ENCODE results near the gene THSD4.

The THSD4 gene

DNA sequence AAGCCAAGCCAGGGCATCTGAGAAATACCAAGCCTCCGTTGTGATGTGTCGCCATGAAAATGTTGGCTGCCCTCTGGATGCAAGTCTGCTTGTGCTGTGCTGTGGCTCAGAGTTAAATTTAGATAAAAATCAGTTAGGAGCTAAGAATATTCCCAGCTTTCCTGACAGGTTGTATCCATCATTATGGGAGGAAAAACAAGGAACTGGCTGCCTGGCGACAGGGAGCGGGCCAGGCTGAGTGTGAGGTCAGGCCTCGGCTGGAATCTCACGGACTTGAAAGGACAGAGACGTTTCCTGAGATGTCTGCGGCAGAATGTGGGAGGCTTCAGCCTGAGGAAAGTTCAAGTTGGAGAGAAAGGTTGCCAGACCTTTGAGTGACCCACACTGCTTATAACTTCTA is 213.8 kb downstream of the THSD4 start:
- in situ Hi-C loops (cut with MboI; ENCODE audit: low pct_unique_long_range_greater_than_20kb, low sequenced_read_pairs), result no loop called here
- no peak for DNase-seq

- in situ Hi-C loops (cut with MboI; ENCODE audit: low pct_unique_long_range_greater_than_20kb, low sequenced_read_pairs), result no loop called here
- DNase-seq, result no peak
Observed at GRCh38 chr15:71329497-71330260, 214.4 kb downstream of the THSD4 start.

DNA sequence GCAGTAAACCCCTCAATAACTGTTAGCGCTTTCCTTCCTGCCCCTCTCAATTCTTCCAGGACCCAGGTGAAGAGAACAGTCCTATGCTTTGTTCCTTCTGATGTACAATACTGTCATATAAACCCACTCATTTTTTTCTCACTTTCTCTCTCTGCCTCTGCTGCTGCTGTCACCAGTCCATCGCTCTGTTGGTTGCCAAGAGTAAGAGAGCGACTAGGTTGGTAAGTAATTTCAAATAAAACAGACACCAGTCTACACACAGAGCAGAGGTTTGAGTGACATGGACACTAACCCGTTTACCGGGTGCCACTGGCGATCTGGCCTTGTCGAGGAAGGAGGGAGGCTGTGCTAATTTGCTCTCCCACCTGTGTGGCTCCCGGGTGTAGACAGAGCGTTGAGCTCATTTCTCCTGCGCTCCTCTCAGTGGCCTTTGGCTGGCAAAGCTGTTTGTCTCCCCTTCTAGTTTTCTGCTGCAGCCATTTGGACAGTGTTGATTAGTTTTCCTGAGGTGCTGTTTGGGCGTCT is 215.4 kb downstream of the THSD4 start:
- no peak for DNase-seq
- in situ Hi-C loops (cut with MboI; ENCODE audit: low pct_unique_long_range_greater_than_20kb, low sequenced_read_pairs), result no loop called here

DNA sequence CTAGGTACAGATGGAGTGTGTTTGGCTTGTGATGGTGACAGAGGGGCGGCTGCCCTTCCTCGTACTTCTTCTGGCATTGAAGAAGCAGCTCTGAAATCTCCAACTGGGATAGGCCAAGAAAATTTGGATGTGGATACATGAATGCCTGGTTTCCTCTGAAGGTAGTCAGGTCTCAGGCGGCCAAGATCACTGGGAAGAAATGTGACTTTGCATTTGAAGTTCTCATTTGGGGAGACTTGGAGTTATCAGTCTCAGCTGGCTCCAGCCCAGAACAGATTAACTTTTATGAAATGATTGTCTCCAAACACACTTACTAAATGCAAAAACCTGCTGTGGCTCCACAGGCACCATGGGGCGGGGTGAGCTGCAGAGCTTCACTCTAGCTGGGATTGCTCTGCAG is 215.9 kb downstream of the THSD4 start:
- DNase-seq, result no peak
- in situ Hi-C loops (cut with MboI; ENCODE audit: low pct_unique_long_range_greater_than_20kb, low sequenced_read_pairs), result no loop called here

DNA sequence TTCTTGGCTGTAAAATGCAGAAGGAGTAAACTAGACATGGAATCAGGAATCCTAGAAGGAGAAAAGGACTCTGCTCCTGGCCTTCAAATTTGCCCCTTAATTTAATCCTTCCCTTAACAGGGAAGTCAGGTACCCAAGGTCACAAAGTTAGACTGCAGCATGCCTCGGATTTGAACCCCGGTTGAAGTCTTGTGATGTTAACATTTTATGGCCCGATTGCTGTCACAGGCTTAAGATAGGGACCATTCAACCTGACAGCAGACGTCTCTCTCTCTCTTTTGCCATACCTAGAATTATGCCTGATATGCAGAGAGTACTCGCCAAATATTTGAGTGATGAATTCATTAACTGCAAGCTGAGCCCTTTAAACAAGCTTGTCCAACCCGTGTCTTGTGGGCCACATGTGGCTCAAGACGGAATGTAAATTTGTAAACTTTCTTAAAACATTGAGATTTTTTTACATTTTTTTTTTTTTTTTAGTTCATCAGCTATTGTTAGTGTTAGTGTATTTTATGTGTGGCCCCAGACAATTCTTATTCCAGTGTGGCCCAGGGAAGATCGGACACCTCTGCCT is 217.2 kb downstream of the THSD4 start:
- no peak for DNase-seq
- in situ Hi-C loops (cut with MboI; ENCODE audit: low pct_unique_long_range_greater_than_20kb, low sequenced_read_pairs), result no loop called here

DNA sequence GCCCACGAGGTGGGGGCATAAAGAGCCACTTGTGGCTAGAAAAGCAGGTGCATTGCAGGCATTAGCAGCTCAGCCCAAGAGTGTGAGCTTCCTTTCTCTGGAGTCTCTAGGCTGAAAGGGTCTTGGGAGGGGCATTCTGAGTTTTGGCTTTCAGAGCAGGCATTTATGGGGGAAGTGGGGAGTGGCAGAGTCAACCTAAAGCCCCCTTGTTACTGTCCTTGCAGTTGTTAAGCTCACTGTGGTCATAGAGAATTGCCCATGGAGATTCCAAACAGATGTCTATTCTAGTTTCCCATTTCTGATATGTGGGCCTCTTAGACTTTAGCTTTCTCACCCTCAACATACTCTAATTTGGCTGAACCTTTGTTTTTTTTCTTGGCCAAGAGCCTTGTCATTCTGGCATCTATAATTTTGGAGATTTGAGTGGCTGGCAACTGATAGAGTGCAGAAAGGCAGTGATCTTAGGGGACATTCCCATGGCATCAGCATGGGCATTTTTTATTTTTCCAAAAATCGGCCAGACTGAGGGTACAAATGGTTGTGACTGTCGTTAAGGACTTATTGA is 217.9 kb downstream of the THSD4 start:
- in situ Hi-C loops (cut with MboI; ENCODE audit: low pct_unique_long_range_greater_than_20kb, low sequenced_read_pairs), result no loop called here
- DNase-seq, result no peak

DNA sequence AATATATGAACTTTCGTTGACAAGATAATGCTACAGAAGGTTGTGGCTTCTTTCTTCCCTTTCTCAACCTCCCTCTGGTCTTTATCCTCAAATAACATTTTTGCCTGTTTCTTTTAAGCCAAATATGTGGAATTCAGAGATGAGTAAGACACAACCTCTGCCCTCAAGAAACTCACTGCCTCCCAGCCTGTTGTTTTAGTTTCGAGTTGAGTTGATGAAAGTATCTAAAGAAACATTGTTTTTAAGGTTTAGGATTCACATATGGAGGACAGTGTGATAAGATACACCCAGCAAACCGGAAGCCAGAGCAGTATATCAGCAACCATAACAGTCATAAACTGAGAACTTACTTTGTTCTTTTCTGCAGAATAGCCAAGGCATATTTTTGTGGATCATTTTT is 218.6 kb downstream of the THSD4 start:
- no peak for DNase-seq
- in situ Hi-C loops (cut with MboI; ENCODE audit: low pct_unique_long_range_greater_than_20kb, low sequenced_read_pairs), result no loop called here

GRCh38 chr15:71334434-71334833 is 219.2 kb downstream of the THSD4 start:
- in situ Hi-C loops (cut with MboI; ENCODE audit: low pct_unique_long_range_greater_than_20kb, low sequenced_read_pairs), result no loop called here

GRCh38 chr15:71334873-71335272 is 219.6 kb downstream of the THSD4 start:
- no peak for DNase-seq
- in situ Hi-C loops (cut with MboI; ENCODE audit: low pct_unique_long_range_greater_than_20kb, low sequenced_read_pairs), result no loop called here

More at GRCh38 chr15:71334434-71334833, 219.2 kb downstream of the THSD4 start:
- no peak for DNase-seq

DNA sequence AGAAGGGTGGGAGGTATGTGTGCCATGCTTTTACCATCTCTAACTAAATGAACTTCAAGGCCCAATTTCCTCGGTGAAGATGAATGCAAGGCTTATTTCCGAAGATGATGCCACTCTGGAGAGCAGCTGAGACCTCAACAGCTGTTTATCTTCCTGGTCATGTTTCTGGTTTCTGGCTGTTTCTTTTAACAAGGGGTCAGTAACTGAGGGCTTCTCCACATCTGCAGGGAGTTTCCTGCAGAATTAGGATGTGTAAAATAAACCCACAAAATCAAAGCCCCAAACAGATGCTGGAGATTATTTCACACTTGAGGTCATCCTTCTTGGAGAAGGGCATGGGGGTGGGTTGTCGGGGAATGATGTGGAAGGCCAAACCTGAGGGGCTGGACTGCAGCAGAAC is 220.3 kb downstream of the THSD4 start:
- no peak for DNase-seq
- in situ Hi-C loops (cut with MboI; ENCODE audit: low pct_unique_long_range_greater_than_20kb, low sequenced_read_pairs), result no loop called here

DNA sequence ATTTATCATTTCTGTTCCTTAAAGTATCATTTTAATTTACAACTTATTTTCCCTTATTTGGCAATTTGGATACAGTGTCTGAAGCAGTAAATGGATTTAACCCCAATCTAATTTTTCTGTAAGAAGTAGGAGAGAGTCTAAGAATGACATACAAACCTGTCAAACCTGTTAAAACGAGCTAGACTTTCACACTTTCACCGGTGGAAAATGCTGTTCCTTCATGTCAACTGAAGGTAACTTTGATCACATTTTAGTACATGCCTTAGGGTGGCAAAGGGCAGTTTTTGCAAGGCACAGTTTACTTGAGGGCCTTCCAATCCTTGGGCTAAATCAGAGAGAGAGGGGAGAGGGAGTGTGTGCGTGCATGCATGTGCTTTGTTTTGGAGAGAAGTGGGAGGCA is 221.4 kb downstream of the THSD4 start:
- DNase-seq, result no peak
- in situ Hi-C loops (cut with MboI; ENCODE audit: low pct_unique_long_range_greater_than_20kb, low sequenced_read_pairs), result no loop called here

DNA sequence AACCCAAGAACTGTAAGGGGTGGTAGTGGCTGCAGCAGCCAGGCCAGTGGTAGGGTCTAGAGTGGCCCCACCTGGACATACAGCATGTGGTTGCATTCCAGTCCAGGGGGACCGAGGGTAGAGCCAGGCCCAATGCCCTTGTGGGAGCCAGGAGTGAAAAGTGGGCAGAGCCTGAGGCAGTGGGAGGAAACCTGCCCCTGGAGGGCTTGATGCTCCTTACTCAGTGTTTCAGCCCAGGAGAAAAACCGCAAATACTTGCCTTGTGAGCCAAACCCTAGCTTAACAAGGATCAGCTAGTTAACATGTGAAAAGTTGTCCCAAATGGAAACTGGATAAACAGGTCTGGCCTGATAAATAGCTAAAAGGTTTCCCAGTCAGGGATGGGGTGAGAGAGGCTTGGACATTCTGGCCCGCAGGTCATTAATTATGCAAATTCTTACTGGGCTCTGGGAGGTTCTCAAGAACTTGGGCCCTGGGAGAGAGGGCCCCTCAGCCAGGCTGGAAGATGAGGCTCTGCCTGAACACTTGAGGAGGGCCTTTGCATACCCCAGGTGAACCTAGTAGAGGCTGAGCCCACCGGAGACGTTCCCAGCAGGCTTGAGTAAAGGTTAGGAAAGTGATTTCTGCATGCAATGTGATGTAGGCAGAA is 222.1 kb downstream of the THSD4 start:
- DNase-seq, result no peak
- in situ Hi-C loops (cut with MboI; ENCODE audit: low pct_unique_long_range_greater_than_20kb, low sequenced_read_pairs), result no loop called here

- in situ Hi-C loops (cut with MboI; ENCODE audit: low pct_unique_long_range_greater_than_20kb, low sequenced_read_pairs), result no loop called here
Observed at GRCh38 chr15:71338265-71338664, 223.0 kb downstream of the THSD4 start.

GRCh38 chr15:71338827-71339542 is 223.7 kb downstream of the THSD4 start:
- in situ Hi-C loops (cut with MboI; ENCODE audit: low pct_unique_long_range_greater_than_20kb, low sequenced_read_pairs), result no loop called here

More at GRCh38 chr15:71338265-71338664, 223.0 kb downstream of the THSD4 start:
- DNase-seq, result no peak

GRCh38 chr15:71341811-71342550 is 226.7 kb downstream of the THSD4 start:
- DNase-seq, result no peak
- in situ Hi-C loops (cut with MboI; ENCODE audit: low pct_unique_long_range_greater_than_20kb, low sequenced_read_pairs), result no loop called here

More at GRCh38 chr15:71338827-71339542, 223.7 kb downstream of the THSD4 start:
- no peak for DNase-seq

DNA sequence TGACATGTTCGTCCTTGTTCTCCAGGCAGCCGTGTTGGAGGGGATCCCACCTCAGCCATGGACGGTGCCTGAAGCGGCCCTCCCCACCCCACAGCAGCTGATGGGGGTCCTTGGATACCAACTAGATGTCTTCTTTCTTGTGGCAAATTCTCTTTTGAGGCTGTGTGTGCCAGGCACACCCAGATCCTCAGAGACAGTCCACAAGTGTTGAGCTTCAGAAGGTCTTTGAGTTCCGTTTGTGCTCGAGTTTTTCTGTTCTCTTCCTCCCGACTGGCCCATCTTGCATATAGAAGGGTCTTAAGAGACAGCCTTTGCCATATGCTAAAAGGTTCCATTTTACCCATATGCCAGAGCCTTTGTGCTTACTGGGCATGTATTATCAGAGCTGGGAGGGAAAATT is 227.4 kb downstream of the THSD4 start:
- DNase-seq, result no peak
- in situ Hi-C loops (cut with MboI; ENCODE audit: low pct_unique_long_range_greater_than_20kb, low sequenced_read_pairs), result no loop called here

DNA sequence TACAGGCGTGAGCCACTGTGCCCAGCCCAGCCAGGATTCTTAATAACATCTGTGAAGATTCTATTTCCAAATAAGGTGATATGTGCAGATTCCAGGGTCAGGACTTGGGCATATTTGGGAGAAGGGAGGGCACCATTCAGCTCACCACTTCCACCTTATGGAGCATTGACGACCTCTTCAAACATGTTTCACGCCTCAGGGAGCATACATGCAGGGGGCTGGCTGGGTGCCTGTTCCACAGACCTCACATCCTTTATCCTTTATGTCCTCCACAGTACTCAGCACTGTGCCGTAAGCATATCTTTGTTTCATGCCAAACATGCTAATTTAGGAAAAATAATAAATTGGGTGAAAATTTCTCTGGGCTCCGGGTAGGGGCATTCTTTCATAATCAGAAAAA is 229.0 kb downstream of the THSD4 start:
- in situ Hi-C loops (cut with MboI; ENCODE audit: low pct_unique_long_range_greater_than_20kb, low sequenced_read_pairs), result no loop called here
- no peak for DNase-seq

- no peak for DNase-seq
- in situ Hi-C loops (cut with MboI; ENCODE audit: low pct_unique_long_range_greater_than_20kb, low sequenced_read_pairs), result no loop called here
Observed at GRCh38 chr15:71345186-71345585, 229.9 kb downstream of the THSD4 start.

- DNase-seq, result no peak
- in situ Hi-C loops (cut with MboI; ENCODE audit: low pct_unique_long_range_greater_than_20kb, low sequenced_read_pairs), result no loop called here
Observed at GRCh38 chr15:71346464-71346863, 231.2 kb downstream of the THSD4 start.

Data from KBM-7 (cell line).